ENCODE measurements around the gene SEMA3A. TPM values are rescaled to one million over a fixed set of nuclear protein-coding genes. Genes with fewer than 3 reads are reported as not detected.

The SEMA3A gene
- total and polyA plus RNA-seq, 9 donors: 15.6 to 42.7 (median 27.9) TPM

GRCh38 chr7:84142726-84143125, 51.9 kb downstream of the SEMA3A start:
- DNase-seq: no peak
- WGBS (ENCODE audit: insufficient coverage): 100% methylated on average over 1 of the region's 3 CpGs
- Histone ChIP-seq H3K4me1 (ENCODE audit: control insufficient read depth, insufficient read depth, low read length) (no peaks in the 10 kb centered on the region), H3K4me3 (ENCODE audit: low read length) (no peak overlapping the region), H3K27me3 (ENCODE audit: control insufficient read depth, insufficient read depth, low read length) (no peaks in the 10 kb centered on the region), H3K36me3 (ENCODE audit: control insufficient read depth, insufficient read depth, low read length) (no peaks in the 10 kb centered on the region), H3K27ac (ENCODE audit: low read length) (no peak overlapping the region), H3K9me3 (replicated peaks; ENCODE audit: control insufficient read depth, low read depth, low read length) (no peaks in the 10 kb centered on the region)

GRCh38 chr7:84139986-84140729, 54.4 kb downstream of the SEMA3A start:
- Histone ChIP-seq H3K27me3 (ENCODE audit: control insufficient read depth, insufficient read depth, low read length) (no peaks in the 10 kb centered on the region), H3K9me3 (replicated peaks; ENCODE audit: control insufficient read depth, low read depth, low read length) (no peaks in the 10 kb centered on the region), H3K36me3 (ENCODE audit: control insufficient read depth, insufficient read depth, low read length) (no peaks in the 10 kb centered on the region), H3K4me1 (ENCODE audit: control insufficient read depth, insufficient read depth, low read length) (no peaks in the 10 kb centered on the region), H3K27ac (ENCODE audit: low read length) (no peak overlapping the region), H3K4me3 (ENCODE audit: low read length) (no peak overlapping the region)
- DNase-seq: no peak
- no CpG with 5 or more reads among the region's 2 CpGs for WGBS (ENCODE audit: insufficient coverage)

- Histone ChIP-seq H3K4me3 (ENCODE audit: low read length) (no peak overlapping the region), H3K4me1 (ENCODE audit: control insufficient read depth, insufficient read depth, low read length) (no peaks in the 10 kb centered on the region), H3K27me3 (ENCODE audit: control insufficient read depth, insufficient read depth, low read length) (no peaks in the 10 kb centered on the region), H3K9me3 (replicated peaks; ENCODE audit: control insufficient read depth, low read depth, low read length) (no peaks in the 10 kb centered on the region), H3K36me3 (ENCODE audit: control insufficient read depth, insufficient read depth, low read length) (no peaks in the 10 kb centered on the region), H3K27ac (ENCODE audit: low read length) (peak overlapping the region; percentile 76)
- DNase-seq: peak; percentile 58
- WGBS (ENCODE audit: insufficient coverage): no CpG with 5 or more reads among the region's 3 CpGs
Observed at GRCh38 chr7:84138411-84138810, 56.2 kb downstream of the SEMA3A start.

- no peaks in the 10 kb centered on the region for H3K9me3 ChIP-seq (replicated peaks; ENCODE audit: control insufficient read depth, low read depth, low read length)
- H3K4me1 ChIP-seq (ENCODE audit: control insufficient read depth, insufficient read depth, low read length): no peaks in the 10 kb centered on the region
- no peaks in the 10 kb centered on the region for H3K36me3 ChIP-seq (ENCODE audit: control insufficient read depth, insufficient read depth, low read length)
- H3K4me3 ChIP-seq (ENCODE audit: low read length): no peak overlapping the region
- peak overlapping the region; percentile 76 for H3K27ac ChIP-seq (ENCODE audit: low read length)
- no peak for DNase-seq
- H3K27me3 ChIP-seq (ENCODE audit: control insufficient read depth, insufficient read depth, low read length): no peaks in the 10 kb centered on the region
Observed at GRCh38 chr7:84137812-84138211, 56.8 kb downstream of the SEMA3A start.

DNA sequence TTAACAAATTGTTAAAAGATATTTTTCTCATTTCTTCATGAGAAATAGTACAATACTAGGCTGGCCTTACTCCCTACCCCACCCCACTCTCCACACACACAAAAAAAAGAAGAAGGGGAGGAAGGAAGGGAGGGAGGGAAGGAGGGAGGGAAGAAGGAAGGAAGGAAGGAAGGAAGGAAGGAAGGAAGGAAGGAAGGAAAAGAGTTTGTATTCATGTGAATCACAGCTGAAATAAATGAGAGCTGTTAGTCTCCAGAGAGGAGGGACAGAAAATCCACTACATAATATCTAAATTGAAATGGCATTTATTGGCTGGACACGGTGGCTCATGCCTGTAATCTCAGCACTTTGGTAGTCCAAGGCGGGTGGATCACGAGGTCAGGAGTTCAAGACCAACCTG, 57.8 kb downstream of the SEMA3A start:
- DNase-seq: no peak
- no peaks in the 10 kb centered on the region for H3K36me3 ChIP-seq (ENCODE audit: control insufficient read depth, insufficient read depth, low read length)
- H3K4me1 ChIP-seq (ENCODE audit: control insufficient read depth, insufficient read depth, low read length): no peaks in the 10 kb centered on the region
- H3K27ac ChIP-seq (ENCODE audit: low read length): peak overlapping the region; percentile 33
- WGBS (ENCODE audit: insufficient coverage): no CpG with 5 or more reads among the region's 3 CpGs
- H3K27me3 ChIP-seq (ENCODE audit: control insufficient read depth, insufficient read depth, low read length): no peaks in the 10 kb centered on the region
- no peak overlapping the region for H3K4me3 ChIP-seq (ENCODE audit: low read length)
- H3K9me3 ChIP-seq (replicated peaks; ENCODE audit: control insufficient read depth, low read depth, low read length): no peaks in the 10 kb centered on the region

DNA sequence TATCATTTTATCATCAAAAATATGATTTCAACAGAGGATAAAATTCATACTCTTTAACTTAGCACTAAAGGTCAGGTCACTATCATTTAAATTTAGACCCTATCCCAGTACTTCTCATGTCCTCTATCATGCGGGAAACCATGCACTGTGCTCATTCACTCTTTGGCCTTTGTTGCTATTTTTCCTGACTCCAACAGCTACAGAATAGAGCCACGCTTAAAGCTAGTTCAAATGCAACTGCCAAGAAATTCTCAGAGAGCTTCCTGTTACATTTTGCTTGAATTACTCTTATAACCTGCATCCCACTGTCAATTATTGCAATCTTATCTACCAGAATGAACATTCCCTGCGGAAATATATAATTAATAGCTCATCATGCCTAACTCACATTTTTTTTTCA, 58.3 kb downstream of the SEMA3A start:
- H3K27ac ChIP-seq (ENCODE audit: low read length): peak overlapping the region; percentile 4
- H3K27me3 ChIP-seq (ENCODE audit: control insufficient read depth, insufficient read depth, low read length): no peaks in the 10 kb centered on the region
- no peak overlapping the region for H3K4me3 ChIP-seq (ENCODE audit: low read length)
- H3K4me1 ChIP-seq (ENCODE audit: control insufficient read depth, insufficient read depth, low read length): no peaks in the 10 kb centered on the region
- 43% methylated on average over 1 of the region's 3 CpGs for WGBS (ENCODE audit: insufficient coverage)
- no peaks in the 10 kb centered on the region for H3K36me3 ChIP-seq (ENCODE audit: control insufficient read depth, insufficient read depth, low read length)
- H3K9me3 ChIP-seq (replicated peaks; ENCODE audit: control insufficient read depth, low read depth, low read length): no peaks in the 10 kb centered on the region
- DNase-seq: peak; percentile 88

DNA sequence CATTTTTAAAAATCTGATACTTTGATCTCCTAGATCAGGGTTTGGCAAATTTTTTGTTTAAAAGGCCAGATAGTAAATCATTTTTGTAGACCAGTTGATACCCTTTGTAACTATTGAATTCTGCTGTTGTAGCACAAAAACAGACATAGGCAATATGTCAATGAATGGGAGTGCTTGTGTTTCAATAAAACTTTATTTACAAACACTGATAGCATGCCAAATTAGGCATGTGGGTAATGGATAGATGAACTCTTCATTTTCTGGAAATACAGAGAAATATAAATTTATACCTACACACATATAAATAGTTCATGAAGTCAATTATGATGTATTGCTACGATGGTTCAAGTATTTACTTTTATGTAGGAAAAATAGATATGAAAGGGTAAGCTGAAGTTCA, 60.4 kb downstream of the SEMA3A start:
- no peak overlapping the region for H3K4me3 ChIP-seq (ENCODE audit: low read length)
- no peak for DNase-seq
- H3K4me1 ChIP-seq (ENCODE audit: control insufficient read depth, insufficient read depth, low read length): no peaks in the 10 kb centered on the region
- no peaks in the 10 kb centered on the region for H3K9me3 ChIP-seq (replicated peaks; ENCODE audit: control insufficient read depth, low read depth, low read length)
- no CpG with 5 or more reads among the region's 1 CpG for WGBS (ENCODE audit: insufficient coverage)
- no peak overlapping the region for H3K27ac ChIP-seq (ENCODE audit: low read length)
- H3K36me3 ChIP-seq (ENCODE audit: control insufficient read depth, insufficient read depth, low read length): no peaks in the 10 kb centered on the region
- no peaks in the 10 kb centered on the region for H3K27me3 ChIP-seq (ENCODE audit: control insufficient read depth, insufficient read depth, low read length)

GRCh38 chr7:84125654-84126053, 68.9 kb downstream of the SEMA3A start:
- WGBS (ENCODE audit: insufficient coverage): no CpG with 5 or more reads among the region's 2 CpGs
- no peak overlapping the region for H3K27ac ChIP-seq (ENCODE audit: low read length)
- no peaks in the 10 kb centered on the region for H3K27me3 ChIP-seq (ENCODE audit: control insufficient read depth, insufficient read depth, low read length)
- no peaks in the 10 kb centered on the region for H3K36me3 ChIP-seq (ENCODE audit: control insufficient read depth, insufficient read depth, low read length)
- no peak for DNase-seq
- no peaks in the 10 kb centered on the region for H3K9me3 ChIP-seq (replicated peaks; ENCODE audit: control insufficient read depth, low read depth, low read length)
- no peak overlapping the region for H3K4me3 ChIP-seq (ENCODE audit: low read length)
- H3K4me1 ChIP-seq (ENCODE audit: control insufficient read depth, insufficient read depth, low read length): no peaks in the 10 kb centered on the region

- H3K4me1 ChIP-seq (ENCODE audit: control insufficient read depth, insufficient read depth, low read length): no peaks in the 10 kb centered on the region
- peak overlapping the region; percentile 29 for H3K27ac ChIP-seq (ENCODE audit: low read length)
- no peaks in the 10 kb centered on the region for H3K36me3 ChIP-seq (ENCODE audit: control insufficient read depth, insufficient read depth, low read length)
- WGBS (ENCODE audit: insufficient coverage): no CpG with 5 or more reads among the region's 5 CpGs
- DNase-seq: peak; percentile 58
- H3K27me3 ChIP-seq (ENCODE audit: control insufficient read depth, insufficient read depth, low read length): no peaks in the 10 kb centered on the region
- no peak overlapping the region for H3K4me3 ChIP-seq (ENCODE audit: low read length)
- no peaks in the 10 kb centered on the region for H3K9me3 ChIP-seq (replicated peaks; ENCODE audit: control insufficient read depth, low read depth, low read length)
Observed at GRCh38 chr7:84123965-84124547, 70.5 kb downstream of the SEMA3A start.

- Histone ChIP-seq H3K36me3 (ENCODE audit: control insufficient read depth, insufficient read depth, low read length) (no peaks in the 10 kb centered on the region), H3K4me3 (ENCODE audit: low read length) (no peak overlapping the region), H3K27ac (ENCODE audit: low read length) (no peak overlapping the region), H3K4me1 (ENCODE audit: control insufficient read depth, insufficient read depth, low read length) (no peaks in the 10 kb centered on the region), H3K27me3 (ENCODE audit: control insufficient read depth, insufficient read depth, low read length) (no peaks in the 10 kb centered on the region), H3K9me3 (replicated peaks; ENCODE audit: control insufficient read depth, low read depth, low read length) (no peaks in the 10 kb centered on the region)
- DNase-seq: no peak
- no CpG with 5 or more reads among the region's 4 CpGs for WGBS (ENCODE audit: insufficient coverage)
Observed at GRCh38 chr7:84122582-84123360, 71.8 kb downstream of the SEMA3A start.

Data from muscle of leg (tissue), 11 donors.